Peyer's patch (tissue), 4 donors: ENCODE data around the gene NUP50. TPM values are rescaled to one million over a fixed set of nuclear protein-coding genes. Genes with fewer than 3 reads are reported as not detected.

ENCODE experiments used
- small RNA-seq, 2 donors: library from RNA; depleted of rRNA; stranded (forward); fragments of <200 nt; gene quantifications; one replicate each; pipeline ENCODE3, GENCODE V24; 2016
- total RNA-seq, 4 donors: library from RNA; depleted of rRNA; stranded (reverse); fragments of >200 nt; gene quantifications; one replicate each; pipeline ENCODE4 v1.1.0, GENCODE V29; 2016

Gene NUP50
- total RNA-seq, 4 donors from 2014 or later: 67.8 to 96.8 (median 75.8) TPM

Small RNAs within 50 kb of the gene (small RNA-seq; reads per million reads assigned to genes)
- 0 to 0.25 reads per million in 2 donors for gene MIR1249

Other genes starting within 250 kb of the NUP50 start
- gene PHF21B, start 153.9 kb upstream of the NUP50 start, total RNA-seq: not detected
- 10 to 100 TPM; 21.2 to 41.3 (median 27.8) TPM for gene KIAA0930, start 77.0 kb downstream of the NUP50 start, total RNA-seq
- gene UPK3A, start 121.0 kb downstream of the NUP50 start, total RNA-seq: 1 to 10 TPM in 1 of 4 donors, not detected in 3; 4.0 TPM
- gene FAM118A, start 146.0 kb downstream of the NUP50 start, total RNA-seq: 1,000 to 10,000 TPM in 1 of 4 donors, 100 to 1,000 TPM in 1, 10 to 100 TPM in 2; 46.4 to 1,083 (median 189) TPM
- gene SMC1B, start 249.7 kb downstream of the NUP50 start, total RNA-seq: not detected
- 10 to 100 TPM in 1 of 4 donors, under 1 TPM in 1, not detected in 2; 0.85 to 47.0 TPM for gene RIBC2, start 249.8 kb downstream of the NUP50 start, total RNA-seq